Measurements from ENCODE around the gene SOX1.

The SOX1 gene

DNA sequence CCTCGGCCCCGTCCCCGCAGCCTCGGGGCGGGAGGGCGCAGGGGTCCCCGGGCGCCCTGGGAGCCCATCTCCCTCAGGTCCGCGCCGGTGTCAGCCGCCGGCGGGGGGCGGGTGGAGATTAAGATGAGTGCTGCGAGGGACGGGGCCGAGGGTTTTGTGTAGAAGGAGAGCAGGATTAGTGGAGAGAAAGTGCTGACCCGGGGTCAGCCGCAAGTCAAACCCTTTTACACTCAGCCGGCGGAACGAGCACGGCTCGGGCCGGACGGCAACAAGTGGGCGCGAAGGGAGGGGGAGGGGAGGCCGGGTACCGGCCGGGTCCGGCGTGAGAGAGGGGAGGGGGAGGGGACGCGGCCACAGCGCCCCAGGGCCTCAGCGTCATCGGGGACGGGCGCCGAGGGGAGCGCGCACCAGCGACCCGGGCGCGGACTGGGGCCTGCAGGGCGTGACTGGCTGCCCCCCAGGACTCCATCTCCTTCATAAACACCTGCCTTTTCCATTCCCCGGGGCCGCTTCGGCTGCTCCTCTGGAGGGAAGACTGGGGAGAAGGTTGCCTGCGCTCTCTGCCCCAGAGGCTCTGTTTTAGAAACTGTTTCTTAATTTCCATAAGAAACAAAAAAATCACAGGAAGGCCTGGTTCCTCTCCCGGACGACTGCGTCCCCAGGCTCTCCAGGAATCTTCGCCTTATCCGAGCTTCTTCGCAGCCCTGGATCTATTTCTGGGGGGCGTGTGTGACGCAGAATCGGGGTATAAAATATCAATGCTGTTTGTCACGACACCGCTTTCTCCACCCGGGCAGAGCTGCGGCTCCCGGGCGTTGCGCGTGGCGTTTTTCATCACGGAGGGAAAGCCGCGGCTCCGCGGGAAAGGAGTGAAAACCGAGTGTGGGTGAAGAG lies 6.5 kb downstream of the SOX1 start:
- no peak for DNase-seq

DNA sequence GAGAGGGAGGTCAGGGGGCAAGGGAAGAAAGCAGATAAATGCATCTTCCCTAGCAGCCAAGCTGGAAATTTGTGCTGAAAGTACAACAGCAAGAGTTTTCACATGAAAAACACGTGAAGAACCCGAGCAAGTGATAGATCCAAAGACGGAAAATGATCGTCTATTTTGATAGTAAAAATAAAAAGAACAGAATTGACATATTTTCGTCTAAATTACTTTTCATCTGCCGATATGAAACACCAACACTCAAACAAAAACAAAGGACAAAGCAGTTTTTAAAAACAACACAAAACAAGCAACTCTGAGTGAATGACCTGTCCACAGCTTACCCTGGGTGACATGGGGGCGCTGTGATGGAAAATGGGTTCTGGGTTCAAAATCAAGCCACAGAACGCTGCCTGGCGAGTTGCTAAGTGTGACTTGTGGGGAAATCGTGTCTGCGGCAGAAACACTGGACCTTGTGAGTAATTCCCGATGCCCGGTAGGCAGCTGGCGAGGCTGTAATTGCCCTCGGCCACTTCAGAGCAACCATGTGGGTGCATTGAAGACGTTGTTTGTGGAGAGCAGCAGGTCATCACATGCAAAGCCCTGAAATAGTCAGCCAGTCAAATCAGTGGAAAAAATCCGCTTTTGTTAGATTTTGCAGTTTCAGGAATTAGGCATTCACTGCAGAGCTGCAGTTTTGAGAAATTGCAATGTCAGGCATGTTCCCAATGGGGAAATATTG lies 7.4 kb downstream of the SOX1 start:
- no peak for DNase-seq

DNA sequence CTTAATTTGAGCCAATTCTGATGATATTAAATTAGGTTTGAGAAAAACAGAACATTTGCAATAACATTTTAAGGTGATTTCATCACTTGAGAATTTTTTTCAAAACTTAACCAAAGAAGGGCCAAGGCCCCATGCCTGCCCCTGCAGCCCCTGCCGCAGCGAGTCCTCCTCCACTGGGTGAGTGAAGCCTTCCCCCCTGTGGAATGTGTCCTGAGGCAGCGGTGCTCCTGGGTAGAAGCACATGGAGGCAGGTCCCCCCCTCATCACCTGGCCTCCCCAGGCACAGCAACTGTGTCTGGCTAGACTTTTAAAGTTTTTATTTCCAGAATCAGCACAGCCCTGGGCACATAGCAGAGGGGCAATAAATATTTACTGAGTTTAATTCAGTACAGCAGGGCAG lies 10.8 kb downstream of the SOX1 start:
- DNase-seq: no peak

DNA sequence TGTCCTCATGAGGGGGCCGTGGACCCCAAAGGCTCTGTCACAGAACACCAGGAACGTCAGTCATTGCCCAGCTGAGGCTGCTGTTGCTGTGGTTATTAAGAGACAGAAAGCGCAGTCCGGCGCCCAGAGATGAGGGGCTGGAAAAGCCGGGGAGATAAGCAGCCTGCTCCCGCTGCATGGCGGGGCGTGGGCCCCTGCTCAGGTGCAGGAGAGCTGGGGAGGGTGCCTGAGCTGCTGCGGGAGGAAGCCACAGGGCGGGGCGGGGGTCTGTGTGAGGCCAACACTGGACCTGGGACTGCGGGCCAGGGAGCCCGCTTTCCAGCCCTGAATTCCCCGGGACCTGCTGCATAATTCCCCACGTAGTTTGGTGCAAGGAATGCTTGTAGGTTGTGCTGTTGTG lies 11.3 kb downstream of the SOX1 start:
- no peak for DNase-seq

DNA sequence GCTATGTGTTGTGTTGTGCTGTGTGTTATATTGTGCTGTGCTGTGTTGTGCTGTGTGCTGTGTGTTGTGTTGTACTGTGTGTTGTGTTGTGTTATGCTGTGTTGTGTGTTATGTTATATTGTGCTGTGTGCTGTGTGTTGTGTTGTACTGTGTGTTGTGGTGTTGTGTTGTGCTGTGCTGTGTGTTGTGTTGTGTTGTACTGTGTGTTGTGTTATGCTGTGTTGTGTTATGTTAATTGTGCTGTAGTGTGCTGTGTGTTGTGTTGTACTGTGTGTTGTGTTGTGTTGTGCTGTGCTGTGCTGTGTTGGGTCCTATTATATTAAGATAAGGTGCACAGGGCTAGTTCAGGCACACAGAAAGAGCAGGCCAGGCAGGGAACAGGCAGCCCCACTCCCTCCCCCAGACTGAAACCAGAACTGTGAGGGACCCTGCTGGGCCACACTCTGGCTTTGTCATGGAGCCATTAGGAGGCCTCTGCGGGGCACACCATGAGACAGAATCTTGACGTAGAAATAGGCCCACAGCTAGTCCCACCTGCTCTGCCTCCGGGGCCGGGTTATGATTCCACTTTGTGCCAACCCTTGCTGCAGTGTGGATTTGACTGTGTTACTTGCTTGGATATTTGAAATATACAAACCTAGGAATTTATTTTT lies 12.1 kb downstream of the SOX1 start:
- DNase-seq: no peak

DNA sequence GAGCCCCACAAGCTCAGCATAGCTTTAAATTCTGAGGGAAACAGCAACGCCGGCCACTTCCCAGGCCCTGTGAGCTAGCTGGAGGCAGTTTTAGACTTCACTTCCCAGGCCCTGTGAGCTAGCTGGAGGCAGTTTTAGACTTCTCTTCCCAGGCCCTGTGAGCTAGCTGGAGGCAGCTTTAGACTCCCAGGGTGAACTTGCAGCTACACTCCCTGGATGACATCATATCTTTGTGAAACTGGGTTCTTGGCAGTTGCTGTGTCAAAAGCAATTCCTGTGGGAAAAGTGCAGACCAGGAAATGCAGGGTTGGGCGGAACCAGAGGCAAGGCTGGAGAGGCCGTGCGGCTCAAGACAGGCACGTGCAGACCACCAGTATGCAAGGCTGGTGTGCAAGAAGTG lies 12.7 kb downstream of the SOX1 start:
- DNase-seq: no peak

DNA sequence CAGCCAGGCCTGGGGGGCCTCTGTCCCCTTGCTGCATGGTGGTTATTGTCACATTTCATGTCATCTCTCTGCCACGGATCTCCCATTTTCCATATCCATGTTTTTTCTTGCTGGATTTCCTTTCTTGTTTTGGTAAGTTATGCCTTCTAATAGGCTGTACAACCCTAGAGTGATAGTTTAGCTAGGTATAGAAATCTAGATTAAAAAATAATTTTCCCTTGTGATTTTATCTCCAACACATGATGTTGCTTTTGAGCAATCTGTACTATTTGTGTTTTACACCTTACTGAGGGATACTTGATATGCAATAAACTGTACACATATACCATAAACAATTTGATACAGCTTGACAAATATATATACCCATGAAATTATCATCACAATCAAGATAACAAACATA lies 17.0 kb downstream of the SOX1 start:
- no peak for DNase-seq

DNA sequence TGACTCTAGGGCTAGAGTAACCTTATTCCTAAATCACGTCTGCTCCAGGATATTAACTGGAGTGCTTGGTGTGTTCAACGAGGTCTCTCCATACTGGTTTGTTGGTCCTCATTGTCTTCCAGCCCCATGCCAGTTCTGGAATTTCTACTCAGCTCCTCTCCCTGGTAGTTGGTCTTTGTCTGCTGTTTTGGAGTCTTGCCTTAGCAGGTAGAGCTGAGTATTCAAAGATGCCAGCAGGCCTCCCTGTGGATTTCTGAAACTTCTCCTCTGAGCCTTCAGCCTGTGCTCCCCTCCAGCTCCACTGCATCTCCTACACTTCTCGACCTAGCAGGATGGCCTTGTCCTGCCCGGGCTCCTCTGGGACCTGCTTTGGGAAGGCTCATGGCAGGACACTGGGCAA lies 25.5 kb downstream of the SOX1 start:
- no peak for DNase-seq

DNA sequence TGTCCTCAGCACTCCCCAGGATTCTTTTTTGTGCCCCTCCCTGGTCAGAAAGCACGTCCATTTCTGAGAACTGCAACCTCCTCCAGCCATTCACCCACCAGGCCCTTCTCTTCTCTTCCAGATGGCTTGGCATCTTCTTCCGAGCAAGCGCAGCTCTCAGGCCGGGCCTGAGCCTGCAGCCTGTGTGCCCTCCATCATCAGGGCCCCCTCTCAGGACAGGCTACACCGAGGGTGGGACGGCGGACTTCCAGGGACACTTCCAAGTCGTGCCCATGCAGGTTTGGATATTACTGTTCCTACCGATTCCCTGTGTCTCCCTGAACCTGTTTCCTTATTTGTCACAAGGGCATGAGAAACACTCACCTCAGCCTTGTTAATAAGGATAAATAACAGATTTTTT lies 28.4 kb downstream of the SOX1 start:
- DNase-seq: no peak

DNA sequence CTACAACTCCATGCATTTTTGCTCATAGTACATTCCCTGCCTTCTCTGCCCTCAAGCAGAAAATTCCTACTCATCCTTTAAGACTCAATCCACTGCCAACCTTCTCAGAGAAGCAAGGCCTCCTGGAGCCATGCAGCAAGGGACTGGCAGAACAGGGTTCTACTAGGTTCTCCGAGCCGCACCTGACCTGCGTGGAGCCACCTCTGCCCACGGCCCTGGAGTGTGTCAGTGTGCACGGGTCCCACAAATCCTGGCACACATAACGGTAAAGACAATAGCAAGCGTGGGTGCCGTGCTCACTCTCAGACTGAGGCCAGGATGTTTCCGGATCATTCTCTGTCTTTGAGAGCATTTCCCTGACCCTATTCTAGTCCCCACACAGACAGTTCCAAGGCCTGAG lies 30.0 kb downstream of the SOX1 start:
- no peak for DNase-seq

DNA sequence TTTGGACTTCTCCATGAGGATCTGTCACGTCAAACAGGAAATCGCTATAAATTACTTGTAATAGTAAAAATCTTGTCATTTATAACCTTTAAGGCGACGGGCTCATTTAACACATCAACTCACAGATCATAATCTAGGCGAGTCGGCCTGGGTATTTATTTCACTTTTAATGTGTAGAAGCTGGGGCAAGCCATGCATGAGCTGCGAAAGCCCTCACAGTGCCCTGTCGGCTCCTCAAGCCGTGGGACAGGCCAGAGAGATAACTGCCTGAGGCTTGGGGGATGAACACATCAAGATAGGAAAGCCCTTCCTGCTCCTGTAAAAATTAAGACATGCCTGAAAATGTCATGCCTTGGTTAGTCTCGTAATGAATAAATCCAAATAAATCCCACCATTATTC lies 30.8 kb downstream of the SOX1 start:
- no peak for DNase-seq

DNA sequence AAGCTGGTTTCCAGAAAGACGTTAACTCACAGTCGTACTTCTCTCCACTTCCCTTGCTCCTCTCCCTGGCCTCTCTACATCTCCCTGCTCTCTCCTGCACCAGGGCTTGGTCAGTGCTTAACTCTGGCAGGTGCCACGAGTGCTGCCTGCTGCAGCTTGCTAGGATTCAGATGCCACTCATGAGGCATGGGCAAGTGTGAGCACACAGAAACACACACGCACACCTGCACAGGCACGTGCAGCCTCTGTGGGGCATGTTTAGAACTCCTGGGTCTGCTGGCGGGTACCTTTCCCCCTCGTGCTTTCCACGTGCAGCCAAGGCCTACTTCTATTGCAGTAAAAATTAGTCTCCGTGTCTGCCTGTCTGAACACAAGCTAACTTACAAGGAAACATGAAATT lies 31.8 kb downstream of the SOX1 start:
- DNase-seq: no peak

DNA sequence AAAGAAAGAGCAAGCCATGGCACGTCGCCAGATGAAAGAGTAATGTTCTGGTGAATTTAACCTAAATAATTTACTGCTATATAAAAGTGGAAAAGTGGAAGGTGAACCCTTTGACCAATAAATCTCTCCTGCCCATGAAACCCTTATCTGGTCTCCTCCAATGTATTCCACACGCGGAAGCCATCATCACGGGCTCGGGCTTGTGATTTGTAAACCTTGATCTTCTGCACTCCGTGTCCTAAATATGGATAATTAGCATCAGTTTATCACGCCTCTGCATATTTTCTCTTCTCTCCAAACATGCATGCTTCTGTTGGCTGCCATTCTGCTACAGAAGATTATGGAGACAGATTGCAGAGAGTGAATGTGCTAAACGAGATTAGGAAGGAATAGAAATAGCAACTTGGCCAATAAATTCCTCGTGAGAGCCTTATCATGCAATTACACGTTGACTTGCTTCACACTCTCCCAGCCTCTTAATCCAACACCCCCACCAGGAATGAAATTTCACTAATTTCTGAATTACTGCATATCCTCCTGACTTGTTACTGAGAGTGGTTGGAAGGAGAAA lies 34.5 kb downstream of the SOX1 start:
- DNase-seq: no peak

DNA sequence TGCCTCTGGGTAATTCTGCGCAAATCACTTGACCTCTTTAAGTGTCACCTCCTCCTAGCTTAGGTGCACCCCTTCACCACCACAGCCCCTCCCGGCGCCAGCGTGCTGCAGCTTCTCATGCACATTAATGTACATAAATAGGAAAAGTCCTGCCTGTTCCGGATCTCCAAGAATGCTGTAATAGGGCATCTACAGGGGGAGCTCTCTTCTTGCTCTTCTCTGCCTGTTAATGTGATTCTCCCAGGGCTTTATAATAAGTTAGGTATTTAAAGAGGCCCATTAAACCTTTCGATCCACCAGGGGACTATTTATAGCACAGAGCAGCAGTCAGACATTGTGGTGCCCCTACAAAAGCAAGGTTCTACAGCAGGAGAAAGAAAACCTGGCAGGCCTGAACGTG lies 35.3 kb downstream of the SOX1 start:
- no peak for DNase-seq

DNA sequence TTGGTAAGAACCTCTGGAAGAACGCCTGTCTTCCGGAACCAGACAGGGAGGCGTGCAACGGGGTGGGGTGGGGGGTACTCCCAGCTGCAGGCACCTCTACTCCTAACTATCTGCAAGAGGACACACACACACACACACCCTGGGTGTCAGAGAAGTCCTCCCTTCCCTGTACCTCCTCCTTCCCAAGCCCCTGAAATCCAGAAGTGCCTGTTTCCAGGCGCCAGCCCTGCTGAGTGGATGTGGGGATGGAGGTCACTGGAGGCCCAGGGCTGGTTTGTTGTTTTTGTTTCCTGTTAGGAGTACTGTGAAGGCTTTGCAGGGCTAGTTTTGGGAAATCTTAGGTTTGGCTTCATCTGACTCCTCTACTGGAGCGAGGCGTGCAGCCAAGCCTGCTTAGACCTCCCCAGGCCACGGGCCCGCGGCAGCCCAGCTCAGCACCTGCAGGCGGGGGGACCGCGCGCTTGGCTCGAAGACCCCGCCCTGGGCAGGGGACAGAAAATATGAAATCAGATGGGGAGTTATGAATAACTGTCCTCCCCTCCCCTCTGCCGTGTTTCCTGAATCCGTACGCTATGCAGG lies 36.4 kb downstream of the SOX1 start:
- no peak for DNase-seq

DNA sequence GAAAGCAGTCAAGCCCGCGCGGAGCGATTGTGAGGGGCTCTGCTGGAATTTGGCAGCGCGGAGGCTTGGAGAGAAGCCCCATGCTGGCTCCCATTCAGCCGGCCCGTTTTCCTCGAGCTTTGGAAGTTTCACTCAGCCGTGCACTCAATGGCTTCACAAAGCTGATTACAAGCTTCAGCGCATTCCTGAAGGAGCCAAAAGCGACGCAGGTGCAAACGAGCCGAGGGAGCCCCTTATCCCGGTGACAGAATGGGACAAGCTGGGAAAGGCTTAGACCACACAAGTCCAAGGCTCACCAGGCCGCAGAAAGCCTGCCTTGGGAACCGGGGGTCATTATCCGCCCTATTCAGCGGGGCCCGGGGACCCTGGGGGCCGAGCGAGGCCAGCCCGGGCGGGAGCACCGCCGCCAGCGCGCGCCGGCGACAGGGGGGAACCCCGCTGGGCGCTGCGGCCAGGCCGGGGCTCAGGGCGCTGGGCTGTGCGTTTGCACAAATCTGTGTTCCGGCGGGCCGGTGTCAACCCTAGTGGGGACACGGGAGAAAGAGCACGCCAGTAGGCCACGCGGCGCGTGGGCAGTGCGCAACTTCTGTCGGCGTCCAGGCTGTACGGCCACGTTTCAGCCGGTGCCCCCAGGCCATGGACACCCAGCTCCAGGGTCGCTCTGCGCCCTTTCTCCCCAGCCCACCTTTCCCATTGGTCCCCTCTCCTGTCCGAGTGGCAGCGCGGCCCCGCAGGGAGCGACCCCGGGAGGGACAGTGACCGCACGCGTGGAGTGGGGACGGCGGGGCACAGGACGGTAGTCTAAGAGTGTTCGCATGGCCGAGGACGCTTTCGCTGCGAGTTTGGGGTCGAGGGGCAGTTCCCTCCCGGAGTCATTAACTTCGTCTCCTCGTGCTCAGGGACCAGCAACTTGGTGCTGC lies 37.3 kb downstream of the SOX1 start:
- no peak for DNase-seq

DNA sequence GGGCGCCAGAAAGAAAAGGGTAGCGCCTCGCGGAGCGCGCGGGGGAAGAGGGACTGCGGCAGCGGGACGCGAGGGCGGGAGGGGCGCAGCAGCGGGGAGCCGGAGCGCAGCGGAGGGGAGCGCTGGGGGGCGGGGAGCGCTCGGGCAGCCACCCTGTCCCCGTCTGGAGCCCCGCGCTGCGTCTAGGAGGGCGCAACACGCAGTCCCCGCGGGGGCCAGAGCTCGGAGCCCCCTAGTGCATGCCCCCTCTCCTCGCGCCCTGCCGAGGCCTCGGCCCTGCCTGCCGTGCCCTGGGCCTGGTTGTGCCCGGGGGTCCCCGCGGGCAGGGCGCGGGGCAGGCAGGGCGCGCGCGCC lies 37.9 kb downstream of the SOX1 start:
- DNase-seq: no peak

DNA sequence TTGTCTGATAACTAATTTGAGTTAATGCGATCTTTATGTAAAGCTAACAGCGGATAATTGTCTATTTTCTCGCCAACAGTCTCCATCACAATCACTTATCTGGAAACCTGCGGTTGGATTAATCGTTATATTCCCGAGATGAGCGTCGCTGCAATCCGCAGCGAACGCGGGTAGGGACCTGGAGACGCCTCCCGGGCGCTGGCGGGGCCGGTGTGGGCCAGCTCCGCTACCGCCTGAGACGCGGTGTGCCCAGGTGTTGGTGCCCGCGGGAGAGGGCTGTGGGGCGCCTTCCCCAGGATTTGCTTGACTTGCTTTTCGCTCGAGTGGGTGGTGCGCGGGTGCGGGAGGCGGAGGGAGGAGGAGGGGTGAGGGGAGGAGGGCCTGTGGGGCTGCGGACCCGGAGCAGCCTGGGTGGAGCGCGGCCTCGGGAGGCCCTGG lies 38.3 kb downstream of the SOX1 start:
- DNase-seq: no peak

DNA sequence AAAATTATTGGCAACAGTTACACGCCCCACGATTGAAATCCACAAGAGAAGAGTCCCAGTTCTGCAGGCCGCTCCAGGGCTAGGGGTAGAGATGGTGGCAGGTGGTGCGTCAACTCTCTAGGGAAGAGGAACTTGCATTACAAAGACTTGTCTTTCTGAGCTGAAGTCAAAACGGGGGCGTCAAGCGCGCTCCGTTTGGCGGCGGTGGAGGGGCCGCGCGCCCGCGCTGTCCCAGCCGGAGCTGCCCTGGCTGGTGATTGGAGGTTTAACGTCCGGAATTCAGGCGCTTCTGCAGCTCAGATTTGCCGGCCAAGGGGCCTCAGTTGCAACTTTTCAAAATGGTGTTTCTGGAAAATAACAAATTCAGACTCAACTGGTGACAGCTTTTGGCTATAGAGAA lies 38.9 kb downstream of the SOX1 start:
- DNase-seq: no peak

DNA sequence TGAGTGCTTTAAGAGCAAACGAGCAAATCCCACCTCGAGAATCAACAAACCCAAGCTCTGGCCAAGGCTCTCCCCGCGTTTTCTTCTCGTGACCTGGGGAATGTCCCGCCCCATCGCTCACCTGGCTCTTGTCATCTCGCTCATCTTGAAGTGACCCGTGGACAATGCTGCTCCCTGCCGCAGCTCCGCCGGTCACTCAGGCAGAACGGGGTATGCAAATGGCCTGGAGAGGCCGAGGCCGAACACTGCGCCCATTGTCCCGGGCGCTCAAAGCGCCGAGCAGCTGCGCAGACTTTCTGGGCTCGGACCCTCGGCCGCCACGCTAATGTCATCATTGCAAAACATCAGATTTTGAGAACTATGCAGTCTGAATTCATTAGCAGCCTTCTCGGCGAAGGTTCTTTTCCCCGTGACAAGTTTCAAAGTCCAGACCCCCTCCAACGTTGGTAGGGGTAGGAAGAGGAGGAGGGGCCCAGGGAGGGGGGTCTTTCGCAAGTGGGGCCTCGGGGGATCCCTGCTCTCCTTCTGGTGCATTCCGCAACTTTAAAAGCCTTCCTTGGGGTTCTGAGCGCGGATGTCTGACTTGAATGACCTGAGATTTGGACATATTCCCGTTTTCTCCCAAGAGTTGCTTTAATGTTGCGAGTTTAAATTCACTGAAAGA lies 39.7 kb downstream of the SOX1 start:
- no peak for DNase-seq

DNA sequence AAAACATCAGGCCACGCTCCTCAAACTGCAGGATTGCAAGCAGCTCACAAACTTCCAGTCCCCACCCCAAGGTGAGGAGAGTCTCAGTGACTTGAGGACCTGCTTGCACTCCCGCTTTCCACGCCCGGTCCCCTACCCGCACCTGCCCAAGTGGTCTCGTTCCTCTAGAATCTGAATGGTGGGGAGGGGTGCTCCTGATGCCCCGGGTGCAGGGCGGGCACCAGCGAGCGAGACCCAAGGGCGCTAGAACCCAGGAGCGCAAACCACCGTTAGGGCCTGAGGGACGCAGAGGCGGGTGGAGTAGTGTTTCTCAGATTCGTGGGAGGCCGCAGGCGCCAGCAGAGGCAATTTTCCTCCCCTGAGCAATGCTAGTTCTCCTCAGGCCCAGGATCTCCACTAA lies 40.3 kb downstream of the SOX1 start:
- DNase-seq: no peak

DNA sequence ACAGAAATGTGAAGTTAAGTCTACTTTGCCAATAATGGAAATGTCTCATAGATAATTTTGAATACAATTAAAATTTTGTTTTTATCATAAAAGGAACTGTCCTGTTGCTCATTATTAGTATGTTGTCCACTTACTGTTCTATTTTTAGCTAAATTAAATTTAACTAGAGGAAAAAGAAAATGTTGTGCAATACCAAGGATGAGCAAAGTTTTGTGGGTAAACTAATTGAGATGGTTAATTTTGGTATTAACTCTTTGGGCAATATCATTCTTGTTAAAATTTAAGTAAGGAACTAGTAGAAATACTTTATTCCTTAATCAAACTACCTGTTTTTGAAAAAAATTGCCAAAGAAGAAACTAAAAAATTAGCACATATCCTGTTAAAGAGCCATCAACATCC lies 43.5 kb downstream of the SOX1 start:
- DNase-seq: no peak

Data from activated CD4-positive, alpha-beta T cell treated with anti-CD3 and anti-CD28 coated beads, Interleukin-2, amount 50 U/mL, for 1 hour (primary cell).